Measurements from ENCODE around the gene SPG21.

SPG21 gene

GRCh38 chr15:64925335-64926330 is 64.1 kb downstream of the SPG21 start:
- H3K4me3 ChIP-seq (ENCODE audit: low read length) = no peak overlapping the region
- no peaks in the 10 kb centered on the region for H4K20me1 ChIP-seq (ENCODE audit: control insufficient read depth, insufficient read depth, low read depth, low read length)
- H3K79me2 ChIP-seq (ENCODE audit: control insufficient read depth, low read length) = no peaks in the 10 kb centered on the region
- no peaks in the 10 kb centered on the region for H3K36me3 ChIP-seq (ENCODE audit: control insufficient read depth, low read length)
- TF ChIP-seq EZH2phosphoT487 (IDR thresholded peaks at IDR 0.05; ENCODE audit: borderline replicate concordance, low read length) = no peak
- no peak for TF ChIP-seq CTCF (IDR thresholded peaks at IDR 0.05; ENCODE audit: low read depth, low read length, poor library complexity, severe bottlenecking)
- peaks cover 4% of the 10 kb centered on the region for H3K4me1 ChIP-seq (ENCODE audit: control insufficient read depth, low read length)
- H3F3A ChIP-seq (ENCODE audit: control insufficient read depth, insufficient read depth) = no peaks in the 10 kb centered on the region
- H3K9me3 ChIP-seq (ENCODE audit: control insufficient read depth, insufficient read depth, low read length) = no peaks in the 10 kb centered on the region
- no peak overlapping the region for H3K27ac ChIP-seq (ENCODE audit: low read depth, low read length)
- no peak overlapping the region for H3K4me2 ChIP-seq (ENCODE audit: low read length)
- peaks cover 2% of the 10 kb centered on the region; the same call in 1 of the 2 replicates for H3K27me3 ChIP-seq (ENCODE audit: control insufficient read depth, low read length)
- H3K9me2 ChIP-seq (replicated peaks; ENCODE audit: control insufficient read depth, low read length) = no peaks in the 10 kb centered on the region

DNA sequence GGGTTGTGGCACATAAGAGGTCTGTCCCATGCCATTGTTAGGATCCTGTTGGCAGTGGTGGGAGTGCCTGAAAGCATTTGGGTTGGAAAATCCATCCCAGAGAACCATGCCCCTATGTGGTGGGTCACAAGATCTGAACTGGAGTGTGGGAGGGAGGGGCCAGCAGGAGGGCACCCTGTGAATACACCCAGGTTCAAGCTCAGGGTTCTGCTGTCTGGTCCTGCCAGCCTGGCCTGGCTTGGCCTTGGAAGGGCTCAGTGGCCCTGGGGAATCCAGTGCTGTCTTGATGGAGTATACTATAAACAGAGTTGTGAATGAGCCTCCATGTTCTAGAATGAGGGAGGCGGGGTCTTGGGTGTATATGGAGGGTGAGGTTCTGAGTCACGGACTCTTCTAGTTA is 66.2 kb downstream of the SPG21 start:
- no peaks in the 10 kb centered on the region for H3K36me3 ChIP-seq (ENCODE audit: control insufficient read depth, low read length)
- no peaks in the 10 kb centered on the region for H3K79me2 ChIP-seq (ENCODE audit: control insufficient read depth, low read length)
- H3K27me3 ChIP-seq (ENCODE audit: control insufficient read depth, low read length) = no peaks in the 10 kb centered on the region
- no peak for TF ChIP-seq CTCF (IDR thresholded peaks at IDR 0.05; ENCODE audit: low read depth, low read length, poor library complexity, severe bottlenecking)
- no peaks in the 10 kb centered on the region for H3F3A ChIP-seq (ENCODE audit: control insufficient read depth, insufficient read depth)
- H3K4me3 ChIP-seq (ENCODE audit: low read length) = no peak overlapping the region
- no peak overlapping the region for H3K27ac ChIP-seq (ENCODE audit: low read depth, low read length)
- no peaks in the 10 kb centered on the region for H3K9me3 ChIP-seq (ENCODE audit: control insufficient read depth, insufficient read depth, low read length)
- peaks cover 2% of the 10 kb centered on the region for H3K4me1 ChIP-seq (ENCODE audit: control insufficient read depth, low read length)
- H3K9me2 ChIP-seq (replicated peaks; ENCODE audit: control insufficient read depth, low read length) = no peaks in the 10 kb centered on the region
- H4K20me1 ChIP-seq (ENCODE audit: control insufficient read depth, insufficient read depth, low read depth, low read length) = no peaks in the 10 kb centered on the region
- no peak overlapping the region for H3K4me2 ChIP-seq (ENCODE audit: low read length)

- Histone ChIP-seq H3K36me3 (ENCODE audit: control insufficient read depth, low read length) (no peaks in the 10 kb centered on the region), H3K9me2 (replicated peaks; ENCODE audit: control insufficient read depth, low read length) (no peaks in the 10 kb centered on the region), H3K27ac (ENCODE audit: low read depth, low read length) (no peak overlapping the region), H3K4me2 (ENCODE audit: low read length) (no peak overlapping the region), H3K9me3 (ENCODE audit: control insufficient read depth, insufficient read depth, low read length) (no peaks in the 10 kb centered on the region), H3K27me3 (ENCODE audit: control insufficient read depth, low read length) (no peaks in the 10 kb centered on the region), H3K4me1 (ENCODE audit: control insufficient read depth, low read length) (no peaks in the 10 kb centered on the region), H3K4me3 (ENCODE audit: low read length) (no peak overlapping the region), H3K79me2 (ENCODE audit: control insufficient read depth, low read length) (no peaks in the 10 kb centered on the region), H4K20me1 (ENCODE audit: control insufficient read depth, insufficient read depth, low read depth, low read length) (no peaks in the 10 kb centered on the region), H3F3A (ENCODE audit: control insufficient read depth, insufficient read depth) (no peaks in the 10 kb centered on the region)
- TF ChIP-seq EZH2phosphoT487 (IDR thresholded peaks at IDR 0.05; ENCODE audit: borderline replicate concordance, low read length) (no peak), CTCF (IDR thresholded peaks at IDR 0.05; ENCODE audit: low read depth, low read length, poor library complexity, severe bottlenecking) (no peak)
These were observed 68.0 kb downstream of the SPG21 start for GRCh38 chr15:64921711-64922110.

Measured in DOHH2 (cell line).